Measurements from ENCODE around the gene CACNA1C. TPM values are rescaled to one million over a fixed set of nuclear protein-coding genes. Genes with fewer than 3 reads are reported as not detected.

Gene CACNA1C
- total RNA-seq, 1 experiment from 2014 or later, result 1.8 TPM

DNA sequence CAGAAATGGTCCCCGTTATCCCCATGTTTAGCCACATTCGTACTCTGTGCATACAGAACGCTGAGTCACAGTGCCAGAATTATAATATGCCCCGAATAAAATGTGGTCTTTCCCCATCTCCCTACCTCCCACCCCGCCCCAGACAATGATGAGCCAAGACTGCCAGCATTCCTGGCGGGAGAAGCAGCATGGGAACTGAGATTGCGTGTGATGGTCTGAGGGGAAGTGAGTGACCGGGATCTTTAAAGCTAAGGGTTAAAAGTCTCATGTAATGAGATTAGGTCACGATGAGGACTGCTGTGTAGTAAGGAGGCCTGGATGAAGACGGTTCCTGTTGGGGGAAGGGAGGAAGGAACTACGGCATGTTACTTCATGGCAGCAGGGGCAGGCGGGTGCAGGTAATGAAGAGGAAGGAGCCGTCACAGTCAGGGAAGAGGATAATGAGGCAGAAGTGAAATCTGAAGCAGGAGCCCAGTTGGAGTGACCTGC is 498.7 kb downstream of the CACNA1C start:
- DNase-seq (ENCODE audit: low read depth), result no peak

DNA sequence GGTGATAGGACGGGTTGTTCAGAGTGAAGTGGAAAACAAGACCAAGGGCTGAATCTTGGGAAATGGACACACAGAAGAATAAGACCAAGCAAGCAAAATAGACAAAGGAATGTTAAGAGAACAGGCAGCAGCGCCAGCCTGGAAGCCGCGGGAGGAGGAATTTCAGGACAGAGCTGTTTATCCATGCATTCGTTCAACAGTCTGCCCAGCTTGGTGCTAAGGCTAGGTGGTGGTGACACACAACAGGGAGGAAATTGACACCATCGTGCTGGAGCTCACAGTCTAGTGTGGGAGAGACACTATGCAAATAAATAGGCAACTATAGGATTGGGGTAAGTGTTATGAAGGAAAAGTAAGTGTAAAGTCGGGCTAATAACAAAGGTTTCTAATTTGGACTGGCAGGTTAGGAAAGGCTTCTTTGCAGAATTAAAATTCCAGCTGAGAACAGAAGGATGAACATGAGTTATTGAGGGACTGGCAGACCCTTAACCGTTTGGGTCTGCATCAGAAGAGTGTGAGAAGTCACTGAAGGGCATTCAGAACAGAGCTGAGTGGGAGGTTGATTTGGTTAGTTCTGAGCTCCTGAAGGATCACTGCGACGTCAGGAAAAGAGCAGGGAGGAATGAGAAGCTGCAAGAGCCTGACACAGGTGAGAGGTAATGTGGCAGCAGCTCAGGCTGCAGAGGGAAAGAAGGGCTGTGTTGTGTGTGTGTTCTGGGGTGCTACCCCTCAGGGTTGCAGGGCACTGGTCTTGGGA is 499.4 kb downstream of the CACNA1C start:
- DNase-seq (ENCODE audit: low read depth), result no peak

DNA sequence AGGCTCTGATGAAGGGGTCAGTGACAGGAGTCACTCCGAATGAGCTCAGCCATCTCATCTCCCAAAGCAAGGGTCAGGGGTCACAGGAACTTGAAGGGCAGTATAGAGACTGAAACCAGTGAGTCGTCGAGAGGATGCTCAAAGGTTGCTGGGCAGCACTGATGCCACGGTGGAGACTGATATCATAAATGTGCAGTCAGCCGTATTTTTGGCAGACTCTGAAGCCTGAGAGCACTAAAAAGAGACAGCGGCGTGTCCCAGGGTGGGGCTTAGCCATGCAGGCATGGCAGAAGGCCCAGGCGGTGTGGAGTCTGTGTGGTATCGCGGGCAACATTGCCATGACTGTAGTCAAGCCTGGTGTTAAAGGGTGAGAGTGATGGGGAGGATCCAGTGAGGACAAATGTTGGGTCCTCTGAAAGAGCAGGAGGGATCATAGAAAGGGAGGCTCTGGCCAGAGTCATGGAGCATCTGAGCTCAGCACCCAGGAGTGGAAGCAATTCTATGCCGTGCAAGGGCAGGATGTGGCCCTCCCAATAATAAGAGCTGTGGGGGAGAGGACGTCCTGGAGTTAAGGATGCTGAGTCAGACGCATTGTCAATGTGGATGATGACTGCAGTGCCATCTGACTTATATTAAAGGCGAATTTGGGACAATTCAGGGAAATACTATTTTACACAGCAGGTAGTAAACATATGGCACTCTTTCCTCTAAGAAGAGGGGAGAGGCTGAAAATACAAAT is 500.8 kb downstream of the CACNA1C start:
- peak; percentile 53 for DNase-seq (ENCODE audit: low read depth)

DNA sequence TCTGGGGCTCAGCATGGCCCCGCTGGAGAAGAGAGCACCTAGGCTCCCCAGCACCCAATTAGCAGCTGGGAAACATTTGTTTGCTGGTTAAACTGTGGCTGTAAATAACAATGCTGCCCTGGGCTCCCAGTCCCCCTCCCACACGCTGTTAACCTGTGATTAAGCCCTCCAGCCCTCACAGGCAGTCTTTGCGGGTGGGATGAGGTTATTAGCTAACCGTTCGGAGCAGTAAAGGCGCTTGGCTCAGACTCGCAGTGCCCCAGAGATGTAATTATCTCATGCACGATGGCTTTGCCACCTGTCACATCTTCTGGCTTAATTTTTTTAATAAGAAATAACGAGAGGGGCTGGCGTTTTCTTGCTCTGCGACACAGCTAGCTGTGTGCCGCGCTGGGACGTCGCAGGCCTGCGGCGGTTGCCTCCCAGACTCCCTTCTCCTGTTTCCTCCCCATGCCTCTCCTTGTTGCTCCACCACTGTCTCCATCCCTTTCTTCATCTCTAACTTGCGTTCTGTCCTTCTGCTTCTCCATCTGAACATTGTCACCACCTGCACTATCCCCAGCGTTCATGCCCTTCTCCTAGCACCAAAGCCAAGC is 502.8 kb downstream of the CACNA1C start:
- DNase-seq (ENCODE audit: low read depth), result no peak

DNA sequence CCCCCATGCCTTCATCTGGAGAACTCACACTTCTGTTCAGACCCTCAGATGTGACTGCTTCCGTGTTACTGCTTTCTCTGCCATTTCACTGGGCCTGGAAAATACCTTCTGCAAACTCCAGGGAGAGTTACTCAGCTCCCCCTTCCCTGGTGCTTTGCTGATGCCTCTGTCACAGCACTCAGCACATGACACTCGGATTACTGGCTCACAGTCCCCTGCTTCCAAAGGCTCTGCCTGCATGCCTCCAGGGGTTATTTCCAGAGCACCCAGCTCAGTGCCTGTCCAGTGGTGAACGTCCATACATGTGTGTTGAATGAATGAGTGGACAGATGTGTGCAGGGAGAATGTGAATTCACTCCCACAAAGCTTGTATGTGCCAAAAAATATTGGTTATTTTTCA is 504.8 kb downstream of the CACNA1C start:
- no peak for DNase-seq (ENCODE audit: low read depth)

DNA sequence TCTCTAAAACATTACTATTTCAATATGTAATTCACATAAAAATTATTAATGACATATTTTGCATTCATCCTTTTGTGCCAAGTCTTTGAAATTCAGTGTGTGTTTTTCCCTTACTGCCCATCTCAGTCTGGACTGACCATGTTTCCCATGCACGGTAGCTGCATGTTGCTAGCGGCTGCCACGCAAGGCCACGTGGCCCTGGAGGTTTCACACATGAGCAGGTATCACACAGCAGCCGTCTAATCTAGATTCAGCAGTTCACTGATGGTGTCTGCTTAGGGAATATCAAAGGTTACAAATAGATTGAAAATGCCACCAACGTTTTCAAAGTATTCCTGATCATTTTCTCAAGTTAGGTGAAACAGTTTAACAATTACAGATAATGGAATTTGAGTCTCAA is 507.1 kb downstream of the CACNA1C start:
- no peak for DNase-seq (ENCODE audit: low read depth)

DNA sequence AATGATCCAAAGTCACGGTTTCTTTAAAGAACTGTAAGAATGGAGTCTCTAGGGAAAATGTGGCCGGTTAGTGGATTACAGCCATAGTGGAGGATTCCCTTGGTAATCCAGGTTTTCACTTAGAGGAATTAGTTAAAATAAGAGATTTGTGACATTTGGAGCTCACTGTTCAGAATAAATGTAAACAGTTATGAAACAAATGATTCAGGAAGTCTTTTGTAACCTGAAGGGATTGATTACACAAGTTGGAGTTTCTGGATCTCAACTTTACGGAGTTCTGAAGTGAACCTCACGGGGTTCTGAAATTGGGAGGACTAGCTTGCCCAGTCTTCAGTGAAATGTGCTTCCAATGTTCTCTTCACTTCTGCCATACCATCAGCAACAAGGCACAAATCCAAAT is 507.6 kb downstream of the CACNA1C start:
- no peak for DNase-seq (ENCODE audit: low read depth)

DNA sequence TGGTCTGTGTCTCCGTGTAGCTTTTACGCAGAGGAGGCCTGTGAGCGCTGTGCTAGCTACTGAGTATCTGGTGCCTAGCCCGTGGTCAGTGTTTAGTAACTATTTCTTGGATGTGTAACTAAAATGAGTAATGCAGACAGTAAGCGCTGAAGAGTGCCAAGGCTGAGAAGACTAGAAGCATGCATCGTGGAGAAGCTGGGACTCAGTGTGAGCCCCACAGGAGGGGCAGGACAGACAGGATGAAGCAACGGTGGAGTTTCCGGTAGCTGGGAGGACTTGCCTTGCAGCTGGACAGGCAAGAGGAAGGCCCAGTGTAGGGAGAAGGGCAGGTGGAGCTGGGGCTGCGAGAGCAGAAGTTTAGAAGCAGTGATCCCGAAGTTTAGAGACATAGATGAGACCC is 508.6 kb downstream of the CACNA1C start:
- no peak for DNase-seq (ENCODE audit: low read depth)

DNA sequence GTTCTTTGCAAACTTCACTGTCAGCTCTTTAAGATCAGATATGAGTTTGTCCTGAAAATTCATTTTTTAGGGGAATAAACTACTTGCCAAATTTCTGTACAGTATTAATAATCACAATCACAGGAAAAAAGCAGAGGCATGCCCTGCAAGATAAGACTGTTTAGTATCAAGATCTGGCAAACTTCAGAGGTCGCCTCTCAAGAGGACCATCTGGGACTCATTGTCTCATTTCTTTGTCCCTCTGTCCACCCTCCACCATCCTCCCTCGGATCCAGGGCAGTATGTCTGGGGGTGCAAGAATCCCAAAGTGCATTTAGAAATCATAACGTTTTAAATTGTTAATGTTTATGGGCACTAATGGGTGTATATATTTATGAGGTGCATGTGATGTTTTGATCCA is 509.6 kb downstream of the CACNA1C start:
- DNase-seq (ENCODE audit: low read depth), result no peak

DNA sequence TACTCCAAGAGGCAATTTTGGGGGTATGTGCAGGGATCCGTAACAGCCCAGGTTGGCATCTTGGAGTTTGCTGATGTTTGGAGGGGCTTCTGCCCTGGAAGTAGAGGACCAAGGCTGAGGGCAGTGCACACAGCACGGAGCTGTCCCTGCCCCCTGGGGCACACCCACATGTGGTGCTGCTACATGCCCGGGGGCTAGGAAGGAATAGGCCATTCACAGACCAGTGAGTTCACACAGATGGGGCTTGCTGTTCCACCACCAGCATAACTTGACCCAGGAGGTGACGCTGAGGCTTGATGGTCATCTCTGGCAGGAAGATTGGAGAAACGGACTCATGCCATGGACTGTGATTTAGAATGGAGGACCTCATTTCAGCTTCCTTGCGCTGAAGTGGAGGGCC is 510.9 kb downstream of the CACNA1C start:
- no peak for DNase-seq (ENCODE audit: low read depth)

DNA sequence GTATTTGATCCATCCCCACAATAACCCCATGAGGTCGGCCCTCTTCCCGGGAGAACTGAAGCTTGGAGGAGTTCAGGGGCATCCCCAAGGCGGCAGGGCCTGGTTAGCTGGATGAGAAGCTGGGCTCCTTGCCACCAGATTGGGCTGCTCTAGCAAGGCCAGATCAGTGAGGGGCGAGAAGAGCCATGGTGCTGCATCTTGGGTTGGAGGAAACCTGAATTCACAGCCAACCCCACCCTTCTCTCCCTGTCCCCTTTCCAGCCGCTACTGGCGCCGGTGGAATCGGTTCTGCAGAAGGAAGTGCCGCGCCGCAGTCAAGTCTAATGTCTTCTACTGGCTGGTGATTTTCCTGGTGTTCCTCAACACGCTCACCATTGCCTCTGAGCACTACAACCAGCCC is 513.4 kb downstream of the CACNA1C start:
- DNase-seq (ENCODE audit: low read depth), result no peak

DNA sequence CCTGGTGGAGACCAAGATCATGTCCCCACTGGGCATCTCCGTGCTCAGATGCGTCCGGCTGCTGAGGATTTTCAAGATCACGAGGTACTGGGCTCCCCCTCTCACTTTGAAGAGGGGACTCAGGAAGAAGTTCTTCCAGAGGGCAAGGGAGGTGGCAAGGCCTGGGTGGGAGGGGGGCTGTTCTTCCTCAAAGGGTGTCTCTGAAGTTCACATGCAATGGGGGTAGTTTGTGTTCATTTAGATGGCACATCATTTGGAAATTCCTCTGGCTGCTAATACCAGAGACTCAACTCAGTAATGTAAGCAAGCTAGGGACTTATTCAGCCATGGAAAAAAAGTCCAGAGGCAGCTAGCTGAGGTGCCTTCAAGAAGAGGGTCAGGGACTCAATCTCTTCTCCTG is 514.9 kb downstream of the CACNA1C start:
- no peak for DNase-seq (ENCODE audit: low read depth)

DNA sequence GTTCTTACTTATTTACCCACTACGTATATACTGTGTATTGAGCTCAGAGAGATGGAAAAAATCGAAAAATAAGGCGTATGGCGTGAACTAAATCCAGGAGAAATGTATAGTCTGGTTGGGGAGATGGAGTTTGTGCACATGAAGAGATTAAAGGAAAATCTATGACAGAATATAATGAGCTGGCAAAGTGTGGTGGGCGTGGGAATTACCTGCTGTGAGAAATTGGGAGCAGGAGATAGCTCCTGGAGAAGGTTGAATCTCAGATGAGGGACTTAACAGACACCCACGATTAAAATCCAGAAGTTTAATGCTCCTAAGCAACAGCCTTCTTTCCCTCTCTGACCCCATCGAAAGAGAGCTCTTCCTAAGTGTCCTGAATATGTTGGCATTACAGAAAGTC is 517.8 kb downstream of the CACNA1C start:
- no peak for DNase-seq (ENCODE audit: low read depth)

DNA sequence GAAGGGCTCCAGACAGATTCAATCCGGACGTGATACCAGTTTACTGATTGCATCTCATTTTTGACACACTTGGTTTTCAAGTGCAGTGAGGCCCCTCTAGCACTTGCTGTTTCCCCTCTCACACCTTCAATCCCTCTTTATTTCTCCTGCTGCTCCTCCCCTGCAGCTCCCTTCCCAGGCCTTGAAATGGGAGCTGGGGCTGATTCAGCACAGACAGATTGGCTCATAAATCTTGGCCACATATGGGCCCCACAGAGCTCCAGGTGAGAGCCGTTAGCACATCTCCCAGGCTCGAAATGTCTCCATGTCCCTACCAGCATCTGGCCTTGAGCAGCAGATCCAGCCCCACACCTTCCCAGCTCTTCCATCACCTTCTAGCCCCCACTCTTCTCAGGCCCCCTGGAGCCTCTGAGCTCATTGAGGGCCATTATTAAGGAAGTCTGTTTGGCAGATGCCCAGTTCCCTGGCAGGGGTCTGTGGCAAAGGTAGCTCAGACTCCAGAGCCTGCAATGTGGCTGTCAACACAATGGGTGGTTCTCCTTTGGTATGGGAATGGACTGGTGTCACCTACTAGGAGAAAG is 521.7 kb downstream of the CACNA1C start:
- DNase-seq (ENCODE audit: low read depth), result no peak

DNA sequence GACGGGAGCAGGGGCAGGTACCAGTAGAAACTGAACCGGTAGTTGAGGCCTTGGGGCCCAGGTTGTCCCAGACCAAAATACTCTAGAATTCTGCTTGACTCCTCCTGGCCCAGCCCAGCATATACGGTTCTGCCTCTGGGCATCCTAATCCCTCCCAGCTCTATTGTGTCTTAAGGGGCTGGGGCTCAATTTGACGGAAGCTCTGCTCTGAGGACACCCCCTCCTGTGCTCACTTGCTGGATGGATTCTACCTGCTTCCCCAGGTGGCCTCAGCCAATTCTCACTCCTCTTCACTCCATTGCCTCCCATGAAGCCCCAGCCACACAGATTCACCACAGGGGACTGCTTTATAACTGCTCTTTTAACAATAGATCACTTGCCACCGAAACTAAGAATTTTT is 522.5 kb downstream of the CACNA1C start:
- no peak for DNase-seq (ENCODE audit: low read depth)

DNA sequence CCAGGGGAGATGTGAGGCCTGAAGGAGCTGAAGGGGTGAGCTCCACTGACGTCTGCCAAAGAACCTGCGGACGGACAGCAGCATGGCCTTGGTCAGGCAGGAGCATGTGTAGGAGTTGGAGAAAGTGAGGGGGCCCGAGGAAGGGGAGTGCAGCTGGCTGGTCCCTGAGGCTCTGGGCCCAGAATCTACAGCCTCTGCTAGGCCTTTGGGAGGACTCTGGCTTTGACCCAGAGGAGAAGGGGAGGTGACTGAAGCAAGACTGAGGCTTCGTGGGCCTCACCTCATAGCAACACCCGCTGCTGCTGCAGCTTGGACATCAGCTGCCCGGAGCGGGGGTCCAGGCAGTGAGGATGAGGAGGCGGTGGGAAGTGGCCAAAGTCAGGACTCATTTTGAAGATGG is 525.4 kb downstream of the CACNA1C start:
- DNase-seq (ENCODE audit: low read depth), result no peak

DNA sequence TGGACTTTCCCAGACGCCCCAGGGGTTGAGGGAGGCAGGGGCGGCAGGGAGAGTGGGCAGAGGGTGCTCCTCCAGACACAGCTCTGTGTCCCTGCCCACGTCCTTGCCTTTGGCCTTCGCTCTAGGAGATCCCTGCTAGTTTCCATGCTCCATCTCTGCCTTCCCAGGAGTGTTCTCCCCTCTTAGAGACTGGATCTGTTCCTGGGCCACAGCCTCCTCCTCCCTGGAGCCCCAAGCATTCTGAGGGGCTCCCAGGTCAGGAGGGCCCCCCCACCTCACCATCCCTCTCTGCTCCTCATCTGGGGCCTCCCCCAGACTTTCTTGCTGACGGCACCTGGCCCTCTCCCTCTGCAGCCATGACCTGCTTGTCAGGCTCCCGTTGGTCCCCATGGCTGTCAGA is 526.0 kb downstream of the CACNA1C start:
- DNase-seq (ENCODE audit: low read depth), result no peak

DNA sequence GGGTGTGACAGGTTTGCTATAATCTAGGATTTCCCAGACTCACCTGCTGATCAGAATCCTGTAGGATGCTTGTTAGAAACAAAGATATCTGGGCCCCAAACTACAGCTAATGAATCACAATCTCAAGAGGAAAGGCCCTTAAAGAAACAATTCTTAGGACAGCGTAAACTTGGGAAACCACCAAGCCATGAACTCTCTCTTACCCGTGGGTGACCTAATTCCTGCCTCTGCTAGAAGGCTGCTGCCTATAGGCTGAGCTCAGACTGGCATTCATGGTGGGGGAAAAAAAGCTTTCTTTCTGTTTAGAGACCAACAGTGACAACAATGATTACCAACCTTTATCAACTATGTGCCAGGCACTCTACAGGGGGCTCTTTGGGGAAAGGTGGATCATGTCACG is 528.0 kb downstream of the CACNA1C start:
- peak; percentile 44 for DNase-seq (ENCODE audit: low read depth)

DNA sequence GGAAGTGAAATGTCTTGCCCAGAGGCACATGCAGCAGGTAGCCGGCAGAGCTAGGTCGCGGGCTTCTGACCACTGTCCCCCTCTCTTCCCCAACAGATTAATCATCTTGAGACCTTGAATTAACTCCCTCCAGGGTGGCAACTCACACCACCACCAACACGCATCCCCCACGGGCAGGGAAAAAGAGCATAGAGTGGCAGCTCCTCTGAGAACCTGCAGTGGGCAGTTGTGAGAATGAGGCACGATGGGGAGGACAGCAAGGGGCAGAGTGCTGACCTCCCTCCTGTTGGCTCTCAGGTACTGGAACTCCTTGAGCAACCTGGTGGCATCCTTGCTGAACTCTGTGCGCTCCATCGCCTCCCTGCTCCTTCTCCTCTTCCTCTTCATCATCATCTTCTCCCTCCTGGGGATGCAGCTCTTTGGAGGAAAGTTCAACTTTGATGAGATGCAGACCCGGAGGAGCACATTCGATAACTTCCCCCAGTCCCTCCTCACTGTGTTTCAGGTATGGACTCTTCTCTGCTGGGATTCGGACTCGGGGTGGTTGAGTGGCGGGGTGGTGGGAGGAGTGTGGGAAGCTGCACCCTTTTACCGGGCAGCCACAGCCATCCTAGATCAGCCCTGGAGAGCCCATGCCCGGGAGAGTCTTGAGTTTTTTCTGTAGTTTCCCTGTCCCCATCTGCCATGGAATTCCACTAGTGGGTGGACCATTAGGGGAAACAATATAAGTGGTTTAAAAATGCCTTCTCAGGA is 528.7 kb downstream of the CACNA1C start:
- DNase-seq (ENCODE audit: low read depth), result no peak

DNA sequence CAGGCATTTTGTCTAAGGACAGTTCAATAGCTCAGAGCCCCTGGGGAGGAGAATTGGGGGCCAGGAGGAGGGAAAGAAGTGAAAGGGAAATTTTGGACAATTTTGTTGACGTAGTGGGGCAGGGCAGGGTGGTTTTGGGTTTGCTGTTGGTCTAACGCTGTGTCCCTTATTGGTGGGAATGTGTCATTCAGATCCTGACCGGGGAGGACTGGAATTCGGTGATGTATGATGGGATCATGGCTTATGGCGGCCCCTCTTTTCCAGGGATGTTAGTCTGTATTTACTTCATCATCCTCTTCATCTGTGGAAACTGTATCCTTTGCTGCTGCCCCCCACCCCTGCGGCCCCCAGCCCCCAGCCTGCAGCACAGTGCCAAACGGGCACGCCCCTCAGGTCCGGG is 529.8 kb downstream of the CACNA1C start:
- DNase-seq (ENCODE audit: low read depth), result peak; percentile 20

DNA sequence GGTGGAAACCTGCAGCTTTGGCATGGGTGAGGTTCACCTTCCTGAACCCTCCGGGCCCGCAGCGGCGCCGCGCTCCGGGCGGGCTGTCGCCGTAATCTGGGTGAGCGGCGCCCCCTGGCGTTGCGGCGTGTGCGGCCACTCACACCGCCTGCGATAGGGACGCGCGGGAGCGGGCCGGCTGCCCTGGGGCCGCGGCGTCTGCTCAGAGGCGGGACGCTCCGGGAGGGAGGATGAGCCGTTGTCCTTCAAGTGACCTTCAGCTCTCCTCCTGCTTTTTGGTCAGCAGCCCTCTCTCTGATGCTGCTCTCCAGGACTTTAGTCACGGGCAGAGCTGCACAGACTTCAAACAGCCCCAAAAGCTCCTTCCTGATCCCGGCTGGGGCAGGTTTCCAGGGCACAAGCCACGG is 530.3 kb downstream of the CACNA1C start:
- DNase-seq (ENCODE audit: low read depth), result peak; percentile 80
